ENCODE measurements around the gene RARS2.

Gene RARS2

DNA sequence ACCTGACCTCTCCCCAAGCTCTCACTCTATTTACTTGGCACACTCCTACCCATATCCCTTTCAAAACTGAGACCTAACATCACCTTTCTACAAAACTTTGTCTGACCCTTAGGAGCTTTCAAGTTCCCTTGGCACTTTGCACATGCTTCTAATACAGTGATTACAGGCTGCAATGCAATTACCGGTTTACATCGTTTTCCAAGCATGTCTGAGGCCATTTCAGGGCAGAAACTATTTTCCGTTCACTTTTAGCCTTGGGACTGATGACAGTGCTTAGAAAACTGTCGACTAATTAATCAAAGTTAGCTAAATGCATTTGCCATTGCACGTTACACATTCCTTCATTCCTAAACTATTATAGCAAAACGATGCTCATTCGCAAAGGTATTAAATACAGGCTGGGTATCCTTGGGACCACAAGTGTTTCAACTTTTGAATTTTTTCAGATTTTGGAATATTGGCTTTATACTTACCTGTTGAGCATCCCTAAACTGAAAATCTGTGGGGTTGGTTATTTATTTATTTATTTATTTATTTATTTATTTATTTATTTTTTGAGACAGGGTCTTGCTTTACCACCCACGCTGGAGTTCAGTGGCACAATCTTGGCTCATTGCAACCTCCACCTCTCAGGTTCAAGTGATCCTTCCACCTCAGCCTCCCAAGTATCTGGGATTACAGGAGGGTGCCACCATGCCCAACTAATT, 3.3 kb downstream of the RARS2 start:
- Histone ChIP-seq H3K4me3 (ENCODE audit: low read depth, low read length) (no peak overlapping the region), H3K27ac (no peak overlapping the region), H3K27me3 (replicated peaks) (no peaks in the 10 kb centered on the region), H3K36me3 (replicated peaks) (peaks cover 8% of the 10 kb centered on the region)
- TF ChIP-seq, protein P1, sequence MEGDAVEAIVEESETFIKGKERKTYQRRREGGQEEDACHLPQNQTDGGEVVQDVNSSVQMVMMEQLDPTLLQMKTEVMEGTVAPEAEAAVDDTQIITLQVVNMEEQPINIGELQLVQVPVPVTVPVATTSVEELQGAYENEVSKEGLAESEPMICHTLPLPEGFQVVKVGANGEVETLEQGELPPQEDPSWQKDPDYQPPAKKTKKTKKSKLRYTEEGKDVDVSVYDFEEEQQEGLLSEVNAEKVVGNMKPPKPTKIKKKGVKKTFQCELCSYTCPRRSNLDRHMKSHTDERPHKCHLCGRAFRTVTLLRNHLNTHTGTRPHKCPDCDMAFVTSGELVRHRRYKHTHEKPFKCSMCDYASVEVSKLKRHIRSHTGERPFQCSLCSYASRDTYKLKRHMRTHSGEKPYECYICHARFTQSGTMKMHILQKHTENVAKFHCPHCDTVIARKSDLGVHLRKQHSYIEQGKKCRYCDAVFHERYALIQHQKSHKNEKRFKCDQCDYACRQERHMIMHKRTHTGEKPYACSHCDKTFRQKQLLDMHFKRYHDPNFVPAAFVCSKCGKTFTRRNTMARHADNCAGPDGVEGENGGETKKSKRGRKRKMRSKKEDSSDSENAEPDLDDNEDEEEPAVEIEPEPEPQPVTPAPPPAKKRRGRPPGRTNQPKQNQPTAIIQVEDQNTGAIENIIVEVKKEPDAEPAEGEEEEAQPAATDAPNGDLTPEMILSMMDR (IDR thresholded peaks at IDR 0.05; ENCODE audit: low read depth, low read length, missing control alignments): no peak
- in situ Hi-C loops (cut with HindIII; ENCODE audit: low pct_ligation_motif_present, low sequenced_read_pairs): no loop called here
- no peak for DNase-seq

DNA sequence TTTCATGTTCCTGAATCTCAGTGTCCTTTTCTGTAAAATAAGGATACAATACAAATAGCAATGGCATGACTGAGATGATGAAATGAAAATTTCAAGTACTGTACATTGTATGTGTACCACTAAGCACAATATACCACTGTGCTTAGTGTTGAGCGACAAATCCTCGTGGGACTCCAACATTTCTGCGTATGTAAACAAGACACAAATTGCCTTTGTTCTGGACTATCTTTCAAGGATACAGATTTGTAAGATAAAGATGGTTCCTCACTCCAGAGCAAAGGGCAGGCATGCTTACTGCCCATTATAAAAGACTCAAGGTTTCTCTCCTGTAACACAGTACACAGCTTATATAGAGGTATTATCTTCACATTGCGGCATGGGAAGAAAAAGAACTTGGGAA, 6.0 kb downstream of the RARS2 start:
- peaks cover 14% of the 10 kb centered on the region for H3K36me3 ChIP-seq (replicated peaks)
- DNase-seq: no peak
- no peak overlapping the region for H3K4me3 ChIP-seq (ENCODE audit: low read depth, low read length)
- H3K27me3 ChIP-seq (replicated peaks): no peaks in the 10 kb centered on the region
- H3K27ac ChIP-seq: no peak overlapping the region
- in situ Hi-C loops (cut with HindIII; ENCODE audit: low pct_ligation_motif_present, low sequenced_read_pairs): no loop called here
- TF ChIP-seq, protein P1 (IDR thresholded peaks at IDR 0.05; ENCODE audit: low read depth, low read length, missing control alignments): no peak

DNA sequence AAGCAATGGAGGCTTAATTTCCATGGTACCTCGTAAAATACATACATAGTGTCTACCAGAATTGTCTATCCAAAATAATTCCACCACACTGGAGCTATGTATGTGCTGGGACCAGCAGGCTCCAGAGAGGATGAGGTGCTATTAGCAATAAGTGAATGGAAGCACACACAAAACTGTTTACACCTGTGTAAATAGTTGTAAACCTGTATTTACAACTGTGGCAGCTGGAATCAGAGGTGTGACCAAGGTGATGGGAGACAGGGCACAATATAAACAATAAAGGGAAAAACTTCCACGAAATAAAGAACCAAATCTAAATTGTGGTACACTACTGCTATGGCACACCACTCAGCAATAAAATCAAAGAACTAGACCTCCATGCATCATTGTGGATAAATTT, 14.4 kb downstream of the RARS2 start:
- H3K36me3 ChIP-seq (replicated peaks): peaks cover 5% of the 10 kb centered on the region
- no peak overlapping the region for H3K4me3 ChIP-seq (ENCODE audit: low read depth, low read length)
- H3K27ac ChIP-seq: no peak overlapping the region
- no peak for DNase-seq
- in situ Hi-C loops (cut with HindIII; ENCODE audit: low pct_ligation_motif_present, low sequenced_read_pairs): no loop called here
- no peaks in the 10 kb centered on the region for H3K27me3 ChIP-seq (replicated peaks)
- TF ChIP-seq, protein P1 (IDR thresholded peaks at IDR 0.05; ENCODE audit: low read depth, low read length, missing control alignments): no peak

DNA sequence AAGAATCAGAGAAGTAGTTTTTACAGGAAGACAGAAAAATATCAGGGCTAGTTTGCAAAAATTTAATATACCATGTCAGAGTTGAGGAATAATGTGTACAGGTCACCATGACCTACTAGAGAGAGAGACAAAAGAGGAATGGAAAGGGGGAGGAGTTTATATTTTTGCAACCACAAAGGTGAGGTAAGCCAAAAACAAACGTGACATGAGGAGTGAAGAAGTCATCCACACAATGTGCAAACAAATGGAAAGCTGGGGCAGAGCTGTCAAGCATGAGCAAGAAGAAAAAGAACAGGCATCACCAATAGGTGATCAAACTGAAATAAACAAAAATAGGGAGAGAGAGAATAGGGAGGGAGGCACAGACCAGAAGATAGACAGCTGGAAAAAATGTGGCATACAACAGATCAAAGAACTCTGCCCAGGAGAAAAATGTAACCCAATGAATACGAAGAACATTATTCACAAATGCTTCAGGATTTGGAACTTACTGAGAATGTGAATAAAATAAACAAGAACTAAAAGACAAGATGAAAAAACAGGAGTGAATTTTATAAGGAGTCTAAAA, 15.5 kb downstream of the RARS2 start:
- no peaks in the 10 kb centered on the region for H3K27me3 ChIP-seq (replicated peaks)
- H3K4me3 ChIP-seq (ENCODE audit: low read depth, low read length): no peak overlapping the region
- no peak overlapping the region for H3K27ac ChIP-seq
- H3K36me3 ChIP-seq (replicated peaks): no peaks in the 10 kb centered on the region
- no peak for DNase-seq
- TF ChIP-seq, protein P1 (IDR thresholded peaks at IDR 0.05; ENCODE audit: low read depth, low read length, missing control alignments): no peak
- in situ Hi-C loops (cut with HindIII; ENCODE audit: low pct_ligation_motif_present, low sequenced_read_pairs): no loop called here

DNA sequence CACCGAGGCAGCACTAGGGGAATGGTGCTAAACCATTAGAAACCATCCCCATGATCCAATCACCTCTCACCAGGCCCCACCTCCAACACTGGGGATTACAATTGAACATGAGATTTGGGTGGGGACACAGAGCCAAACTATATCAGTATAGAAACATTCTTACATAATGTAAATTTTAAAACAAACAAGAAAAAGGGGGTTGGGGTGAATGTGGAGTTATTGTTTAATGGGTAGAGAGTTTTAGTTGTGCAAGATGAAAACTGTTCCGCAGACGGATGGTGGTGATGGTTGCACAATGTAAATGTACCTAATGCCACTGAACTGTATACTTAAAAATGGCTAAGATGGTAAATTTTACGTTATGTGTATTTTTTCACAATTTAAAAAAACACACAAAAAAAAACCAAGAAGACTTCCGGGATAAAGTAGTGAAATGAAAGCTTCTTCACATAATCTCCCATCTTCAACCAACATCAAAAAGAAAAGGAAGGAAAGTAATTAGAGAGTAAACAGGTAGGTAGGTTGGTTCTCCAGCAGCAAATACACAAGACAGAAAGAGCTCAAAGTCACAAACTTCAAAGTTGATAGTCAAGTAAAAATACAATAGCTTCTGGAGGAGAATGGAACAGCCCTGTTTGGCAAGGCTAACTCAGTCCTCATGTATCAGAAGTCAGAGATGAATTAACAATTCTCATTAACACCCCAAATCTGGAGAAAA, 16.3 kb downstream of the RARS2 start:
- Histone ChIP-seq H3K36me3 (replicated peaks) (no peaks in the 10 kb centered on the region), H3K27me3 (replicated peaks) (no peaks in the 10 kb centered on the region), H3K27ac (no peak overlapping the region), H3K4me3 (ENCODE audit: low read depth, low read length) (no peak overlapping the region)
- in situ Hi-C loops (cut with HindIII; ENCODE audit: low pct_ligation_motif_present, low sequenced_read_pairs): no loop called here
- DNase-seq: no peak
- TF ChIP-seq, protein P1 (IDR thresholded peaks at IDR 0.05; ENCODE audit: low read depth, low read length, missing control alignments): no peak

Data from brain microvascular endothelial cell (primary cell).